Glutamatergic neuron (in vitro differentiated cells): ENCODE data around the gene SP6. TPM values are rescaled to one million over a fixed set of nuclear protein-coding genes. Genes with fewer than 3 reads are reported as not detected.

Experiments
- DNase-seq: peaks from one replicate; pipeline ENCODE4 v3.0.0; 2022
- H3K27ac Mint-ChIP-seq: one replicate; pipeline ENCODE4 v1.8.0; 2020; ENCODE audit warnings: mild to moderate bottlenecking, mixed read lengths, inconsistent platforms; ENCODE audit not compliant: unreplicated experiment
- H3K27me3 Mint-ChIP-seq: one replicate; pipeline ENCODE4 v1.8.0; 2020; ENCODE audit warnings: mild to moderate bottlenecking, moderate library complexity, mixed read lengths, inconsistent platforms; ENCODE audit not compliant: unreplicated experiment
- H3K36me3 Mint-ChIP-seq: one replicate; pipeline ENCODE4 v1.8.0; 2020; ENCODE audit warnings: mild to moderate bottlenecking, mixed read lengths, inconsistent platforms; ENCODE audit not compliant: unreplicated experiment
- H3K4me1 Mint-ChIP-seq: one replicate; pipeline ENCODE4 v1.8.0; 2020; ENCODE audit warnings: mild to moderate bottlenecking, low read depth, mixed read lengths, inconsistent platforms; ENCODE audit not compliant: unreplicated experiment
- H3K4me3 Mint-ChIP-seq: one replicate; pipeline ENCODE4 v1.8.0; 2020; ENCODE audit warnings: mild to moderate bottlenecking, mixed read lengths, inconsistent platforms; ENCODE audit not compliant: unreplicated experiment
- H3K9me3 Mint-ChIP-seq: one replicate; pipeline ENCODE4 v1.8.0; 2020; ENCODE audit warnings: mild to moderate bottlenecking, moderate library complexity, mixed read lengths, inconsistent platforms; ENCODE audit not compliant: unreplicated experiment
- total RNA-seq: library from RNA; stranded (reverse); fragmentation: NEBNext Ultra II Directional; extraction: Animal tissue kit (Norgen Biotek cat#: 25700); gene quantifications from one replicate; pipeline ENCODE4 v1.2.1, GENCODE V29; 2021; ENCODE audit not compliant: unreplicated experiment
- TF ChIP-seq, protein P1 (sequence below): fragments of 200-600 bp; sonication (generic); IDR thresholded peaks from one replicate; pipeline ENCODE4 v1.5.0; 2021; ENCODE audit not compliant: partially characterized antibody, unreplicated experiment

The SP6 gene
- total RNA-seq, 1 donor from 2014 or later: 1.7 TPM

DNA sequence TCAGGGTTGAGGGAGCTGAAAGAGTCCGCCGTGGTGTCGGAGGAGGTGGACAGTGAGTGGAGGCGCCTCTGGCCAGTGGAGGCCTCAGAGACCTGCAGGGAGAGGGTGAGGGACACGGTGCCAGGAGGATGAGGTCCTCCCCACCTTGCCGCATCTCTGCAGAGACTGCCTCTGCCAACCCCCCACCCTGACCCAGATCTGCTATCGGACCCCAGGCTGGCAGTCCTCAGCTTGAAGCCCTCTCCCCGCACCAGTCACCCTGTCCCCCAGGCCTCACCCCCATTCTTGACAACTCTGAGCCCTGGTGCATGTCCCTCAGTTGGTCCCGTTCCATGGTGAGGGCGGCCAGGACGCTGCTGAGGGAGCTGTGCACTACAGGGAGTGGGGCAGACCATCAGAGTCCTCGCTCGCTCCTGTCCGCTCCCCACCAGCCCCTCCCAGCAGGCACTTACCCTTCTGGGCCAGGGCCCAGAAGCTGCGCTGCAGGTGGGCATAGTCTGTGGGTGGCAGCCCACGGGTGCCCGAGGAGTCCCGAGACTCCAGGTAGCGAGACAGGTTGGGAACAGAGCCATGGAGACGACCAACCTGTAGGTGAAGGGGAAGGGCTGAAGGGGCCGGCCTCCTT lies 34.7 kb downstream of the SP6 start:
- no peak for DNase-seq
- peaks cover 5% of the 10 kb centered on the region for H3K4me1 Mint-ChIP-seq
- no peak overlapping the region for H3K4me3 Mint-ChIP-seq
- H3K36me3 Mint-ChIP-seq: peaks cover 6% of the 10 kb centered on the region
- TF ChIP-seq, protein P1, sequence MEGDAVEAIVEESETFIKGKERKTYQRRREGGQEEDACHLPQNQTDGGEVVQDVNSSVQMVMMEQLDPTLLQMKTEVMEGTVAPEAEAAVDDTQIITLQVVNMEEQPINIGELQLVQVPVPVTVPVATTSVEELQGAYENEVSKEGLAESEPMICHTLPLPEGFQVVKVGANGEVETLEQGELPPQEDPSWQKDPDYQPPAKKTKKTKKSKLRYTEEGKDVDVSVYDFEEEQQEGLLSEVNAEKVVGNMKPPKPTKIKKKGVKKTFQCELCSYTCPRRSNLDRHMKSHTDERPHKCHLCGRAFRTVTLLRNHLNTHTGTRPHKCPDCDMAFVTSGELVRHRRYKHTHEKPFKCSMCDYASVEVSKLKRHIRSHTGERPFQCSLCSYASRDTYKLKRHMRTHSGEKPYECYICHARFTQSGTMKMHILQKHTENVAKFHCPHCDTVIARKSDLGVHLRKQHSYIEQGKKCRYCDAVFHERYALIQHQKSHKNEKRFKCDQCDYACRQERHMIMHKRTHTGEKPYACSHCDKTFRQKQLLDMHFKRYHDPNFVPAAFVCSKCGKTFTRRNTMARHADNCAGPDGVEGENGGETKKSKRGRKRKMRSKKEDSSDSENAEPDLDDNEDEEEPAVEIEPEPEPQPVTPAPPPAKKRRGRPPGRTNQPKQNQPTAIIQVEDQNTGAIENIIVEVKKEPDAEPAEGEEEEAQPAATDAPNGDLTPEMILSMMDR: no peak
- H3K27ac Mint-ChIP-seq: no peak overlapping the region
- no peaks in the 10 kb centered on the region for H3K9me3 Mint-ChIP-seq
- H3K27me3 Mint-ChIP-seq: peaks cover 18% of the 10 kb centered on the region

DNA sequence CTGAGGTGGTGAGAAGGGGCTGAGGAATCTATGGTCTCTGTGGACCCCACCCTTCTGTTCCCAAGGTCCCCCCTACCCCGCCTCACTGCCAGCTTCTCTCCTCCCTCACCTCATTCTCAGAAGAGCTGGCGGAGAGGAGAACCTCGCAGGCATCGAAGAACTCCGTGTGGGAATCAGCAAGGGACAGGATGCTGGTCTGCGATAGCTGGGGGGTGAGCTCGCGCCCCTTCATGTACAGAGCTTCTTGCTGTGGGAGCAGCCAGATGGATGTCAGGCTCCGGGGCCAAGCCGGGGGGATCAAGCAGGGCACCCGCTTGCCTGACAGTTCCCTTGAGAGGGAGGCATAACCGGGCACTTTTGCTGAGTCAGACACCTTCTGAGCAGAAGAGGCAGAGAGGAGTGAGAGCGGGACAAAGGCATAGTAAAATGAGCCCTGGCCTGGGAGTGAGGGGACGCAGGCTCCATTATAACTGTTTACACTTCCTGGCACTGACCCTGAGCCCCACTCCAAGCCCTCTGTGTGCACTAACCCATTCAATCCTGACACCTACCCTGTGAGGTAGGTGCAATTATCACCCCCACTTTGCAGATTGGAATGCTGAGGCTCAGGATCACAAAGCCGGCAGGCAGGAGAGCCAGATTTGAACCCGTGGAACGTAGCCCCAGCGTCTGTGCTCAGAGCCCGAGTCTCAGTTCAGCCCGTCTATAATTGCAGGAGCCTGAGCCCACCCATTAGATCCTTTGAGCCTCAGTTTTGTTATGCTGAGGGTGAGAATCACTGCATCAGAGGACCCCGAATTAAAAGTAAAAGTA lies 35.7 kb downstream of the SP6 start:
- TF ChIP-seq, protein P1: no peak
- peaks cover 15% of the 10 kb centered on the region for H3K27me3 Mint-ChIP-seq
- no peaks in the 10 kb centered on the region for H3K4me1 Mint-ChIP-seq
- no peaks in the 10 kb centered on the region for H3K9me3 Mint-ChIP-seq
- H3K27ac Mint-ChIP-seq: no peak overlapping the region
- DNase-seq: no peak
- H3K4me3 Mint-ChIP-seq: no peak overlapping the region
- peaks cover 6% of the 10 kb centered on the region for H3K36me3 Mint-ChIP-seq

DNA sequence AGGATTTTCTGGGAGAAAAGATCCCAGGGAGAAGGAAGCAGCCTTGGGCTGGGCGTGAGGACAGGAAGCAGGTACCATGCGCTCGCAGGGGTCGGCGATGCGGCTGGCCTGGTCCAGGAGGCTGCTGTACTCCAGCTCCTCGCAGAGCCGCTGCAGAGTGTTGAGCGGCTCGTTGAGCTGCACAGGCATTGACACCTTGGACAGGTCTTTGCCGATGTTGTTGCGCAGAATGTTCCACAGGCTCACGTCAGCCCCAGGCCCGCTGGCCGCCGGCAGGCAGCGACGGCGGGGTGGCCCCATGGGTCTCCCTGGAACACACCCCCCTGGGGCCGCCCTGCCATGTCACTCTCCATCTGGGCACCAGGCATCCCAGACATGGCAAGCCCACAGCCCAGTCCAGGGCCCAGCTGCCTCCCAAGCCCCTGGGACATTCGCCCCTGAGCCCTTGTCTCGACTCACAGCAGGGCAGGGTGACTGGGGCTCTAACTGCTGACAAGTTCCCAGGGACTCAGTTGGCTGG lies 37.4 kb downstream of the SP6 start:
- Mint-ChIP-seq H3K4me3 (no peak overlapping the region), H3K36me3 (peaks cover 6% of the 10 kb centered on the region), H3K27ac (no peak overlapping the region), H3K27me3 (peaks cover 18% of the 10 kb centered on the region), H3K9me3 (no peaks in the 10 kb centered on the region), H3K4me1 (no peaks in the 10 kb centered on the region)
- DNase-seq: no peak
- TF ChIP-seq, protein P1: no peak

- no peaks in the 10 kb centered on the region for H3K4me1 Mint-ChIP-seq
- peaks cover 6% of the 10 kb centered on the region for H3K36me3 Mint-ChIP-seq
- no peak overlapping the region for H3K4me3 Mint-ChIP-seq
- TF ChIP-seq, protein P1: no peak
- no peak overlapping the region for H3K27ac Mint-ChIP-seq
- H3K9me3 Mint-ChIP-seq: no peaks in the 10 kb centered on the region
- H3K27me3 Mint-ChIP-seq: peaks cover 18% of the 10 kb centered on the region
- DNase-seq: no peak
These were observed 37.9 kb downstream of the SP6 start for GRCh38 chr17:47813077-47813476.
